H9 (cell line): ENCODE measurements around the gene ARPC5. TPM values are rescaled to one million over a fixed set of nuclear protein-coding genes. Genes with fewer than 3 reads are reported as not detected.

Experiments
- DNase-seq: peaks from one replicate; pipeline ENCODE4 v3.0.0-alpha.2; 2017
- H2AFZ ChIP-seq: one replicate; pipeline ENCODE4 v1.6.1; 2013; ENCODE audit warnings: mild to moderate bottlenecking, low read length, control low read depth, moderate library complexity
- H2AK5ac ChIP-seq: 2 replicates; pipeline ENCODE4 v1.6.1; 2013; ENCODE audit warnings: low read length, control low read depth, mixed read lengths; ENCODE audit not compliant: insufficient read length
- H2BK120ac ChIP-seq: one replicate; pipeline ENCODE4 v1.6.1; 2013; ENCODE audit warnings: low read depth, mild to moderate bottlenecking, low read length, control low read depth, inconsistent platforms; ENCODE audit not compliant: poor library complexity, severe bottlenecking
- H2BK12ac ChIP-seq: 2 replicates; pipeline ENCODE4 v1.6.1; 2013; ENCODE audit warnings: low read length, control low read depth, mixed read lengths, low read depth; ENCODE audit not compliant: insufficient read length
- H2BK15ac ChIP-seq: 2 replicates; pipeline ENCODE4 v1.6.1; 2013; ENCODE audit warnings: low read depth, low read length, control low read depth
- H2BK20ac ChIP-seq: one replicate; pipeline ENCODE4 v1.6.1; 2013; ENCODE audit warnings: low read depth, mild to moderate bottlenecking, low read length, control low read depth, inconsistent platforms; ENCODE audit not compliant: poor library complexity, severe bottlenecking
- H2BK5ac ChIP-seq: 2 replicates; pipeline ENCODE4 v1.6.1; 2013; ENCODE audit warnings: low read length, control low read depth, mixed read lengths; ENCODE audit not compliant: insufficient read length
- H3K14ac ChIP-seq: 2 replicates; pipeline ENCODE4 v1.6.1; 2013; ENCODE audit warnings: low read length, control low read depth; ENCODE audit not compliant: insufficient read depth
- H3K18ac ChIP-seq: 2 replicates; pipeline ENCODE4 v1.6.1; 2013; ENCODE audit warnings: low read depth, mild to moderate bottlenecking, mixed read lengths, low read length, control low read depth; ENCODE audit not compliant: insufficient read length
- H3K23ac ChIP-seq: 2 replicates; pipeline ENCODE4 v1.6.1; 2013; ENCODE audit warnings: low read length, control low read depth, mixed read lengths, low read depth; ENCODE audit not compliant: insufficient read length
- H3K23me2 ChIP-seq: 2 replicates; pipeline ENCODE4 v1.6.1; 2013; ENCODE audit warnings: low read depth, mild to moderate bottlenecking, mixed read lengths, low read length, control low read depth; ENCODE audit not compliant: insufficient read length, poor library complexity, severe bottlenecking
- H3K27ac ChIP-seq: 2 replicates; pipeline ENCODE4 v1.5.1; 2013; ENCODE audit warnings: low read length, control low read depth, mixed read lengths, low read depth; ENCODE audit not compliant: insufficient read length
- H3K27me3 ChIP-seq: 2 replicates; pipeline ENCODE4 v1.6.1; 2013; ENCODE audit warnings: low read length, control low read depth, inconsistent platforms; ENCODE audit not compliant: insufficient read depth
- H3K4ac ChIP-seq: 2 replicates; pipeline ENCODE4 v1.6.1; 2013; ENCODE audit warnings: low read depth, mild to moderate bottlenecking, control low read depth, inconsistent platforms, low read length, moderate library complexity
- H3K4me1 ChIP-seq: 2 replicates; pipeline ENCODE4 v1.6.1; 2013; ENCODE audit warnings: low read length, control low read depth, inconsistent platforms; ENCODE audit not compliant: insufficient read depth
- H3K4me2 ChIP-seq: 2 replicates; pipeline ENCODE4 v1.6.1; 2013; ENCODE audit warnings: low read length, control low read depth, mixed read lengths; ENCODE audit not compliant: insufficient read length, insufficient read depth
- H3K56ac ChIP-seq: 2 replicates; pipeline ENCODE4 v1.6.1; 2013; ENCODE audit warnings: low read depth, mild to moderate bottlenecking, mixed read lengths, low read length, control low read depth; ENCODE audit not compliant: insufficient read length
- H3K79me1 ChIP-seq: 2 replicates; pipeline ENCODE4 v1.6.1; 2013; ENCODE audit warnings: low read depth, mild to moderate bottlenecking, moderate library complexity, low read length, control low read depth, inconsistent platforms; ENCODE audit not compliant: insufficient read depth, poor library complexity, severe bottlenecking
- H3K79me2 ChIP-seq: 2 replicates; pipeline ENCODE4 v1.6.1; 2013; ENCODE audit warnings: low read length, control low read depth, inconsistent platforms; ENCODE audit not compliant: insufficient read depth
- H3K9ac ChIP-seq: 2 replicates; pipeline ENCODE4 v1.6.1; 2013; ENCODE audit warnings: low read length, control low read depth, mixed read lengths; ENCODE audit not compliant: insufficient read length; ENCODE audit errors: extremely low read depth
- H3K9me3 ChIP-seq: one replicate; pipeline ENCODE4 v1.6.1; 2013; ENCODE audit warnings: low read depth, low read length, inconsistent platforms; ENCODE audit not compliant: control insufficient read depth
- H3T11ph ChIP-seq: one replicate; pipeline ENCODE4 v1.6.1; 2013; ENCODE audit warnings: mild to moderate bottlenecking, low read length, control low read depth, inconsistent platforms
- H4K20me1 ChIP-seq: one replicate; pipeline ENCODE4 v1.6.1; 2013; ENCODE audit not compliant: control insufficient read depth, insufficient read length, insufficient read depth
- H4K5ac ChIP-seq: 2 replicates; pipeline ENCODE4 v1.6.1; 2013; ENCODE audit warnings: low read depth, mild to moderate bottlenecking, mixed read lengths, low read length, control low read depth; ENCODE audit not compliant: insufficient read length
- H4K8ac ChIP-seq: replicated peaks from 2 replicates; pipeline ENCODE4 v1.6.1; 2013; ENCODE audit warnings: low read length, control low read depth, mixed read lengths, low read depth; ENCODE audit not compliant: insufficient read length
- H4K91ac ChIP-seq: 2 replicates; pipeline ENCODE4 v1.6.1; 2013; ENCODE audit warnings: low read depth, mild to moderate bottlenecking, moderate library complexity, mixed read lengths, low read length, control low read depth; ENCODE audit not compliant: insufficient read length
- H3K27ac Mint-ChIP-seq, 3 experiments: 2 replicates in 2 of 3; 3 replicates in 1 of 3; pipeline ENCODE4 v1.8.0; 2020 to 2021; ENCODE audit warnings: mixed read lengths in 3 of 3, mild to moderate bottlenecking in 1 of 3, moderate library complexity in 1 of 3
- H3K27me3 Mint-ChIP-seq: 2 replicates; pipeline ENCODE4 v1.8.0; 2021; ENCODE audit warnings: low read depth, mild to moderate bottlenecking, moderate library complexity, mixed read lengths
- H3K36me3 Mint-ChIP-seq, 3 experiments: 2 replicates in 2 of 3; 3 replicates in 1 of 3; pipeline ENCODE4 v1.8.0; 2020 to 2021; ENCODE audit warnings: low read depth in 3 of 3, mixed read lengths in 3 of 3; ENCODE audit not compliant: insufficient read depth in 1 of 3
- H3K4me1 Mint-ChIP-seq, 2 experiments: 2 replicates each; pipeline ENCODE4 v1.8.0; 2020; ENCODE audit warnings: mixed read lengths in 2 of 2
- H3K4me3 Mint-ChIP-seq, 2 experiments: 2 replicates in 1 of 2; 3 replicates in 1 of 2; pipeline ENCODE4 v1.8.0; 2020 to 2021; ENCODE audit warnings: mild to moderate bottlenecking in 2 of 2, mixed read lengths in 2 of 2, moderate library complexity in 1 of 2
- H3K9me3 Mint-ChIP-seq, 2 experiments: 2 replicates in 1 of 2; 3 replicates in 1 of 2; pipeline ENCODE4 v1.8.0; 2020; ENCODE audit warnings: mild to moderate bottlenecking in 2 of 2, mixed read lengths in 2 of 2, moderate library complexity in 1 of 2
- WGBS: extraction: QIAGEN DNeasy Blood & Tissue Kit; methylation state at CpG from one replicate; pipeline ENCODE4 v1.1.7; 2013; ENCODE audit warnings: missing lambda C conversion rate, low lambda C conversion rate, mixed read lengths; ENCODE audit not compliant: insufficient read length; ENCODE audit errors: extremely low coverage; 5-methylcytosine and 5-hydroxymethylcytosine counted together
- total RNA-seq: library from RNA; stranded (reverse); gene quantifications from 2 replicates; pipeline ENCODE4 v1.2.1, GENCODE V29; 2021
- TF ChIP-seq, protein P1 (sequence below): fragments of 200-600 bp; sonication (generic); conservative IDR thresholded peaks from 3 replicates; pipeline ENCODE4 v1.8.0; 2021; ENCODE audit warnings: antibody characterized with exemption, mild to moderate bottlenecking

Gene ARPC5
- total RNA-seq, 1 experiment from 2014 or later = 67.7 TPM

DNA sequence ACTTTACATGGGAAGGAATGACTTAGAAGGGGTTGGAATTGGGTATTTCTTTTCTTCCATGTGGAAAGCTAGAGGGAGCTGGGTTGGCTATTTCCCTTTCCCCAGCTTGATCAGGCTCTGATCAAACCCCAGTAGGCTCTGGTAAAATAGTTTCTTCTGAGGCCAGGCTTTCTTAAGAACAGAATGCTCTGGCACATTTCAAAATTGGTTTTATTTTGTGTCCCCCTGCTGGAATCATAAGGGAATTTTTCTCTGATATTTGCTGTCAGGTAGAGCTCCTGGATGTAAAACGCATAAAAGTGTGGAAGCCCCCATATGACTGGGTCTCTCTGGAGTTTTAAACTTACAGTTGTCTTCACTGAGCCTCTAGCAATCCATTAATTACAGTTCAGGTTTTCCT, 34.6 kb upstream of the ARPC5 start:
- no peak overlapping the region for H2BK20ac ChIP-seq
- no peak for DNase-seq
- Mint-ChIP-seq H3K27ac (no peak overlapping the region), H3K9me3 (peaks cover 5 to 10% of the 10 kb centered on the region in 2 experiments; a peak in 3 of 5 replicates), H3K4me3 (no peak overlapping the region), H3K4me1 (peaks cover 3 to 5% of the 10 kb centered on the region in 2 experiments; a peak in 3 of 4 replicates), H3K27me3 (no peaks in the 10 kb centered on the region), H3K36me3 (peaks cover 0 to 8% (median 5%) of the 10 kb centered on the region in 3 experiments; a peak in 3 of 7 replicates)
- H2BK12ac ChIP-seq = no peak overlapping the region
- H4K20me1 ChIP-seq = no peaks in the 10 kb centered on the region
- no peaks in the 10 kb centered on the region for H3K4me1 ChIP-seq
- TF ChIP-seq, protein P1, sequence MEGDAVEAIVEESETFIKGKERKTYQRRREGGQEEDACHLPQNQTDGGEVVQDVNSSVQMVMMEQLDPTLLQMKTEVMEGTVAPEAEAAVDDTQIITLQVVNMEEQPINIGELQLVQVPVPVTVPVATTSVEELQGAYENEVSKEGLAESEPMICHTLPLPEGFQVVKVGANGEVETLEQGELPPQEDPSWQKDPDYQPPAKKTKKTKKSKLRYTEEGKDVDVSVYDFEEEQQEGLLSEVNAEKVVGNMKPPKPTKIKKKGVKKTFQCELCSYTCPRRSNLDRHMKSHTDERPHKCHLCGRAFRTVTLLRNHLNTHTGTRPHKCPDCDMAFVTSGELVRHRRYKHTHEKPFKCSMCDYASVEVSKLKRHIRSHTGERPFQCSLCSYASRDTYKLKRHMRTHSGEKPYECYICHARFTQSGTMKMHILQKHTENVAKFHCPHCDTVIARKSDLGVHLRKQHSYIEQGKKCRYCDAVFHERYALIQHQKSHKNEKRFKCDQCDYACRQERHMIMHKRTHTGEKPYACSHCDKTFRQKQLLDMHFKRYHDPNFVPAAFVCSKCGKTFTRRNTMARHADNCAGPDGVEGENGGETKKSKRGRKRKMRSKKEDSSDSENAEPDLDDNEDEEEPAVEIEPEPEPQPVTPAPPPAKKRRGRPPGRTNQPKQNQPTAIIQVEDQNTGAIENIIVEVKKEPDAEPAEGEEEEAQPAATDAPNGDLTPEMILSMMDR = no peak; the same call in 2 of the 3 replicates
- no peak overlapping the region for H2AK5ac ChIP-seq
- H2BK120ac ChIP-seq = no peak overlapping the region
- H3K23me2 ChIP-seq = no peaks in the 10 kb centered on the region
- no peak overlapping the region for H3K23ac ChIP-seq
- H2AFZ ChIP-seq = no peak overlapping the region
- no peaks in the 10 kb centered on the region for H3K27me3 ChIP-seq
- H3K14ac ChIP-seq = no peak overlapping the region
- no peak overlapping the region for H4K5ac ChIP-seq
- WGBS = no CpG with 5 or more reads among the region's 1 CpG
- no peak overlapping the region for H4K8ac ChIP-seq
- no peak overlapping the region for H2BK5ac ChIP-seq
- H3T11ph ChIP-seq = no peak overlapping the region
- no peak overlapping the region for H3K9ac ChIP-seq
- no peak overlapping the region for H3K56ac ChIP-seq
- no peaks in the 10 kb centered on the region for H3K79me2 ChIP-seq
- no peaks in the 10 kb centered on the region for H3K79me1 ChIP-seq
- no peaks in the 10 kb centered on the region for H3K9me3 ChIP-seq
- H4K91ac ChIP-seq = no peak overlapping the region
- no peak overlapping the region for H3K4ac ChIP-seq
- no peak overlapping the region for H3K18ac ChIP-seq
- no peak overlapping the region for H2BK15ac ChIP-seq
- H3K27ac ChIP-seq = no peak overlapping the region
- H3K4me2 ChIP-seq = no peak overlapping the region
